ENCODE results near the gene CDKN1A.
"Not testable (repeated sequence)": the region's sequence is repeated elsewhere in the genome, so short reads cannot be mapped to it uniquely, and the experiment has no call there.

CDKN1A gene

GRCh38 chr6:36722879-36723278 is 44.4 kb downstream of the CDKN1A start:
- DNase-seq: no peak

DNA sequence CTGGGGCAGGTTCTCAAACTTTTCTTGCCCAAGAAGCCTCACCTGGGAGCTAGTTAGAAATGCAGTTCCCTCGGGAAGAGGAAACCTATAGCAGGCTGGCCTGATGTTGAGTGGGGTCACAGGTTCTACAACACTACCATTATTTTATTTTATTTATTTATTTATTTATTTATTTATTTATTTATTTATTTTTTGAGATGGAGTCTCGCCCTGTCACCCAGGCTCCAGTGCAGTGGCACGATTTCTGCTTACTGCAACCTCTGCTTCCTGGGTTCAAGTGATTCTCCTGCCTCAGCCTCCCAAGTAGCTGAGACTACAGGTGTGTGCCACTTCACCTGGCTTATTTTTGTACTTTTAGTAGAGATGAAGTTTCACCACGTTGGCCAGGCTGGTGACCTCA is 45.5 kb downstream of the CDKN1A start:
- DNase-seq: not testable (repeated sequence)

GRCh38 chr6:36724514-36725390 is 46.2 kb downstream of the CDKN1A start:
- no peak for DNase-seq

GRCh38 chr6:36725581-36725980 is 47.1 kb downstream of the CDKN1A start:
- no peak for DNase-seq

DNA sequence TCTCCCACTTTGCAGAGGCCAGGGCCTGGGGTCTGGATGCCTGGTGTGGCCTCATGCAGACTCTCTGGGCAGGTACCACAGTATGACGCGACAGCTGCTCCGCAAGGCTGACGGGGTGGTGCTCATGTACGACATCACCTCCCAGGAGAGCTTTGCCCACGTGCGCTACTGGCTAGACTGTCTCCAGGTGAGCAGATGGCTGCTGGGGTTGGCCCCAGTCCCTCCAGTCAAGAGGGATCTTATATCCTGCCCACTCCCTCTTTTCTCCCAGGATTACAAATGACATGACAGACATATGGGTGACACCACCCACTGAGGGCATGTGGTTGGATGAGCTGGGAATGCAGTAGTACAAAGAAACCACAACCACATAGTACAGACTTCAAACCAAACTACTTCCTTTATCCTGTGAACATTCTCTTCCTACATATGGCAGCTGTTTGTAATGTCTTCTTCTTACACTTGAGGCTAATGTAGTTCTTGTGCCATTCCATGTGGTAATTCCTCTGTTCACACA is 49.0 kb downstream of the CDKN1A start:
- peak; percentile 23 for DNase-seq

GRCh38 chr6:36728289-36729160 is 50.0 kb downstream of the CDKN1A start:
- DNase-seq: no peak

DNA sequence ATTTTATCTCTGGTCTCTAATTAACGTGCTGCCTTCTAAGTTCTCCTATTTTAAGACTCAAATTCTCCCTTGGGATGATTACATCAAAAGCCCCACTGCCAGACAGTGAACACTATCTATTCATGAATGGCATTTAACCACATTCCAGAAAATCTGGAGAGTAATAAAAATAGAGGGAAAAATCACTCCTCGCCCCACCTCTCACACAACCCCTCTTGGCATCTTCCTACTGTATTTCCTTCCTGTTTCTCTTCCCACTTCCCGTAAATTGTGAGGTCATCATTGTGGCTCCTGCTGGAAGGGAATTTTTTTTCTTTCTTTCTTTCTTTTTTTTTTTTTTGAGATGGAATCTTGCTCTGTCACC is 50.6 kb downstream of the CDKN1A start:
- DNase-seq: no peak

- DNase-seq: no peak
Measured at GRCh38 chr6:36730424-36731380, 52.2 kb downstream of the CDKN1A start.

DNA sequence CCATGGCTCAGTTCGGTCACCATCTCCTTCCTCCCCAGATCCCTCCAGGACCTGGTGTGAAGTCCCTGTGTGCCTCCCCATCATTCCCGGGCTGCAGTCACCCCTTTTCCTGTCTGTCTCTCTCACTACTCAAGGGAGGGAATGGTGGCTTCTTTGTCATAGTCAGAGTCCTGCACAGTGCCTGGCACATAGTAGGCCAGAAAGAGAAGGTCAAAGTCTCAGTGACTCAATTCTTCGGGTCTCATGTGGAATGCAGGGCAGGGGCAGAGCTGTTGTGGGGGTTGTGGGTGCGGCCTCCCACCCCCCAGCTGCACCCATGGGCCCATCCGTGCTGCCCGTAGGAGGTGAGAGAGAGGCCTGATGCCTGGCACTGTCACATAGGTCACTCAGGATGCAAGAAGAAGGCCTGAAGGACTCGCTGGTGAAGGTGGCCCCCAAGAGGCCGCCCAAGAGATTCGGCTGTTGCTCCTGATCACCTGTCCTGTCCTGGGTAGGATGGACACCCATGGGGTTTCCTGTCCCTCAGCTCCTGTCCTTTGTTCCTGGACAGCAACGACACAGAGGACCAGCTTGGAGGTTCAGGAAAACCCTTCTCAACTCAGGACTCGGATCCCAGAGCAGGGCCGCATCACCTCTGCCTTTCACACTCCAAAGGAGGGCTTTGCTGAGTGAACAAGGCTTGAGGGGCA is 53.3 kb downstream of the CDKN1A start:
- no peak for DNase-seq

- no peak for DNase-seq
Measured at GRCh38 chr6:36733300-36733699, 54.8 kb downstream of the CDKN1A start.

- no peak for DNase-seq
Measured at GRCh38 chr6:36734486-36735060, 56.1 kb downstream of the CDKN1A start.

- DNase-seq: no peak
Measured at GRCh38 chr6:36735110-36736071, 56.9 kb downstream of the CDKN1A start.
